HG03025 (cell line): Measurements from ENCODE around the gene PIAS1.

Experiments used
- ATAC-seq: cut with Tn5 transposase; IDR thresholded peaks from one replicate; pipeline ENCODE4 v1.9.1; 2021; ENCODE audit warnings: mild to moderate bottlenecking, moderate library complexity; ENCODE audit not compliant: unreplicated experiment, low FRiP score

PIAS1 gene

GRCh38 chr15:68173119-68173518 lies 119.0 kb downstream of the PIAS1 start:
- no peak for ATAC-seq

GRCh38 chr15:68175526-68175925 lies 121.4 kb downstream of the PIAS1 start:
- ATAC-seq, result no peak

- no peak for ATAC-seq
Observed at GRCh38 chr15:68176601-68177000, 122.5 kb downstream of the PIAS1 start.

- ATAC-seq, result no peak
Observed at GRCh38 chr15:68177742-68178141, 123.6 kb downstream of the PIAS1 start.

GRCh38 chr15:68183616-68184315 lies 129.7 kb downstream of the PIAS1 start:
- ATAC-seq, result no peak

GRCh38 chr15:68184616-68185480 lies 130.7 kb downstream of the PIAS1 start:
- no peak for ATAC-seq

- no peak for ATAC-seq
Observed at GRCh38 chr15:68186671-68187397, 132.7 kb downstream of the PIAS1 start.

- no peak for ATAC-seq
Observed at GRCh38 chr15:68187559-68187958, 133.4 kb downstream of the PIAS1 start.

- no peak for ATAC-seq
Observed at GRCh38 chr15:68188647-68189046, 134.5 kb downstream of the PIAS1 start.

- ATAC-seq, result no peak
Observed at GRCh38 chr15:68190048-68190447, 135.9 kb downstream of the PIAS1 start.

- ATAC-seq, result no peak
Observed at GRCh38 chr15:68191555-68191954, 137.4 kb downstream of the PIAS1 start.

- ATAC-seq, result no peak
Observed at GRCh38 chr15:68192117-68192516, 138.0 kb downstream of the PIAS1 start.

GRCh38 chr15:68192804-68193486 lies 138.8 kb downstream of the PIAS1 start:
- ATAC-seq, result no peak

GRCh38 chr15:68195336-68196112 lies 141.4 kb downstream of the PIAS1 start:
- no peak for ATAC-seq

GRCh38 chr15:68196445-68197169 lies 142.5 kb downstream of the PIAS1 start:
- ATAC-seq, result no peak

- no peak for ATAC-seq
Observed at GRCh38 chr15:68197170-68197492, 143.0 kb downstream of the PIAS1 start.

GRCh38 chr15:68197661-68198437 lies 143.7 kb downstream of the PIAS1 start:
- ATAC-seq, result no peak

GRCh38 chr15:68199340-68199739 lies 145.2 kb downstream of the PIAS1 start:
- no peak for ATAC-seq
